HL-60 (cell line): ENCODE results near the gene TPCN2.

Source experiments
- GABPA ChIP-seq: IDR thresholded peaks from 2 replicates; pipeline ENCODE4 v1.6.1; 2012; ENCODE audit warnings: low read depth
- POLR2AphosphoS5 ChIP-seq: IDR thresholded peaks from 2 replicates; pipeline ENCODE4 v1.6.1; 2012; ENCODE audit warnings: low read depth
- TF ChIP-seq, protein P1 (sequence below): IDR thresholded peaks from one replicate; pipeline ENCODE4 v1.5.1; 2011; ENCODE audit warnings: low read length, control low read depth, inconsistent platforms; ENCODE audit not compliant: insufficient read depth
- TF ChIP-seq, protein P2 (sequence below): IDR thresholded peaks from 2 replicates; pipeline ENCODE4 v1.6.1; 2012; ENCODE audit warnings: low read depth; ENCODE audit not compliant: insufficient replicate concordance

DNA sequence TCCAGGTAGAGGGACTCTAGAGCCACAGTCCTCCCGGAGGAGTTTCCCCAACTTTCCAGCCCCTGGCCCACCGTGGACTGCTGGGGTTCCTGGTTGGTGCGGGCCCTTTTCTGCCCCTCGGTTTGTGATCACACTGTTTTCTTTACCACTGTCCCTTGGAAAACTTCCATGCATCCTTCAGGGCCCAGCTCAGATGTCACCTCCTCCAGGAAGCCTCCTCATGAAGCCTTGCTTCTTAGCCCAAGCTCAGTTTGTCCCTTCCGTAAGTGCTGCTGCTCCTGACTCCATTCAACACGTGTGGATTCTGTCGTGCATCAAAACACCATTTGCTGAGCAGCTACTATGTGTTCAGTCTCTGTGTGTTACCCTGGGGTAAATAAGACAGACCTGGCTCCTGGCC, 15.9 kb upstream of the TPCN2 start:
- TF ChIP-seq, protein P1, sequence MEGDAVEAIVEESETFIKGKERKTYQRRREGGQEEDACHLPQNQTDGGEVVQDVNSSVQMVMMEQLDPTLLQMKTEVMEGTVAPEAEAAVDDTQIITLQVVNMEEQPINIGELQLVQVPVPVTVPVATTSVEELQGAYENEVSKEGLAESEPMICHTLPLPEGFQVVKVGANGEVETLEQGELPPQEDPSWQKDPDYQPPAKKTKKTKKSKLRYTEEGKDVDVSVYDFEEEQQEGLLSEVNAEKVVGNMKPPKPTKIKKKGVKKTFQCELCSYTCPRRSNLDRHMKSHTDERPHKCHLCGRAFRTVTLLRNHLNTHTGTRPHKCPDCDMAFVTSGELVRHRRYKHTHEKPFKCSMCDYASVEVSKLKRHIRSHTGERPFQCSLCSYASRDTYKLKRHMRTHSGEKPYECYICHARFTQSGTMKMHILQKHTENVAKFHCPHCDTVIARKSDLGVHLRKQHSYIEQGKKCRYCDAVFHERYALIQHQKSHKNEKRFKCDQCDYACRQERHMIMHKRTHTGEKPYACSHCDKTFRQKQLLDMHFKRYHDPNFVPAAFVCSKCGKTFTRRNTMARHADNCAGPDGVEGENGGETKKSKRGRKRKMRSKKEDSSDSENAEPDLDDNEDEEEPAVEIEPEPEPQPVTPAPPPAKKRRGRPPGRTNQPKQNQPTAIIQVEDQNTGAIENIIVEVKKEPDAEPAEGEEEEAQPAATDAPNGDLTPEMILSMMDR = no peak
- TF ChIP-seq, protein P2, sequence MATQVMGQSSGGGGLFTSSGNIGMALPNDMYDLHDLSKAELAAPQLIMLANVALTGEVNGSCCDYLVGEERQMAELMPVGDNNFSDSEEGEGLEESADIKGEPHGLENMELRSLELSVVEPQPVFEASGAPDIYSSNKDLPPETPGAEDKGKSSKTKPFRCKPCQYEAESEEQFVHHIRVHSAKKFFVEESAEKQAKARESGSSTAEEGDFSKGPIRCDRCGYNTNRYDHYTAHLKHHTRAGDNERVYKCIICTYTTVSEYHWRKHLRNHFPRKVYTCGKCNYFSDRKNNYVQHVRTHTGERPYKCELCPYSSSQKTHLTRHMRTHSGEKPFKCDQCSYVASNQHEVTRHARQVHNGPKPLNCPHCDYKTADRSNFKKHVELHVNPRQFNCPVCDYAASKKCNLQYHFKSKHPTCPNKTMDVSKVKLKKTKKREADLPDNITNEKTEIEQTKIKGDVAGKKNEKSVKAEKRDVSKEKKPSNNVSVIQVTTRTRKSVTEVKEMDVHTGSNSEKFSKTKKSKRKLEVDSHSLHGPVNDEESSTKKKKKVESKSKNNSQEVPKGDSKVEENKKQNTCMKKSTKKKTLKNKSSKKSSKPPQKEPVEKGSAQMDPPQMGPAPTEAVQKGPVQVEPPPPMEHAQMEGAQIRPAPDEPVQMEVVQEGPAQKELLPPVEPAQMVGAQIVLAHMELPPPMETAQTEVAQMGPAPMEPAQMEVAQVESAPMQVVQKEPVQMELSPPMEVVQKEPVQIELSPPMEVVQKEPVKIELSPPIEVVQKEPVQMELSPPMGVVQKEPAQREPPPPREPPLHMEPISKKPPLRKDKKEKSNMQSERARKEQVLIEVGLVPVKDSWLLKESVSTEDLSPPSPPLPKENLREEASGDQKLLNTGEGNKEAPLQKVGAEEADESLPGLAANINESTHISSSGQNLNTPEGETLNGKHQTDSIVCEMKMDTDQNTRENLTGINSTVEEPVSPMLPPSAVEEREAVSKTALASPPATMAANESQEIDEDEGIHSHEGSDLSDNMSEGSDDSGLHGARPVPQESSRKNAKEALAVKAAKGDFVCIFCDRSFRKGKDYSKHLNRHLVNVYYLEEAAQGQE = no peak
- TF ChIP-seq POLR2AphosphoS5 (no peak), GABPA (no peak)
